Stimulated activated CD8-positive, alpha-beta memory T cell treated with anti-CD3 and anti-CD28 coated beads, Interleukin-4, amount 100 ng/mL, for 24 hours (primary cell): ENCODE results near the gene CHMP6.

Experiments used
- DNase-seq: peaks from one replicate; pipeline ENCODE4 v3.0.0-alpha.2; 2020; ENCODE audit warnings: low read depth

Gene CHMP6

GRCh38 chr17:80992077-80992947 is 671 bp downstream of the CHMP6 start:
- DNase-seq, result no peak

DNA sequence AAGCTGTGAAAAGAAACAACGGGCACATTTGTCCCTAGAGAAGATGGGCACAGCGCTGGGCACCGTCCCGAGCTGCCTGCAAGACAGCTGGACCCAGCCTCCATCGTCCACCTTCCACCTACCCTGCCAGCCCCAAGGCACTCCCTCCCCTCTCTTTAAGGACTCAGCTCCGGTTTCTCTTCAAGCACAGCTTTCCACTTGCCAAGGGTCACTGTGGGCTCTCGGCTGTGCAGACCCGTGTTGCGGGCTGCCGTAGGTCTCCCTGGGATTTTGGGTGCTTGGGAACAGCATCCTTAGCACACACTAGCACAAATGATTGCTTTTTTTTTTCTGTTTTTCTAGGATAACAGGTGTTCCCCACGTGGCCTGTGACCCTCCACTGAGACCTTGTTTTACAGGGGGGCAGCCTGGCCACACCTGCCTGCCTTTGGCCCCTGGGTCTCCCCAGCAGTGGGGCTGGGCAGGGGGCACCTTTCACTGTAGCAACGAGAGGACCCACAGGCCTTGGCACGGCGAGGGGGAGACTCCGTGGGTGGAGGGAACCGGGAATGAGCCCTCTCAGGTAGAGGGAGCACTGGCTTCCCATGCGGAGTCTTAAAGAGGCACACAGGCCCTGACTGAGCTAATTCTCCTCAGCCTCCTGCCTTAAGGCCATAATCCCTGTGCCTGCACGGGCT is 1.4 kb downstream of the CHMP6 start:
- DNase-seq, result no peak

DNA sequence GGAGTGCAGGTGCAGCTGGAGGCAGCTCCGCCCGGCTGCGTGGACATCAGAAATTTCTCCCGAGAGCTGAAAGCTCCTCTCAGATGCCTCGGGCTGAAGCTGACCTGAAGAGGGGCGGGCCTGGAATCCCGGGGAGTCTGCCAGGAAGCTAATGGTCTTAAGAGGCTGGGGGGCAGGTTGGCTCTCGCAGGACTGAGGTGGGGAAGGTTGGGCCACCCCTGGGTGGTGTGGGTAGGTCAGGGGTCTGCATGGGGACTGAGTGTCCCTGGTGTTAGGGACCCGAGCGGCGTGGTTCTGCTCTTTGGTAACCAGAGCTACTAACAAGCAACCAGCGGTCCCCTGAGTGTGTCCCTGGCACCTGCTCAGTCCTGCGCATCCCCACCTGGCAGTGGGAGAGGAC is 3.5 kb downstream of the CHMP6 start:
- DNase-seq, result no peak

DNA sequence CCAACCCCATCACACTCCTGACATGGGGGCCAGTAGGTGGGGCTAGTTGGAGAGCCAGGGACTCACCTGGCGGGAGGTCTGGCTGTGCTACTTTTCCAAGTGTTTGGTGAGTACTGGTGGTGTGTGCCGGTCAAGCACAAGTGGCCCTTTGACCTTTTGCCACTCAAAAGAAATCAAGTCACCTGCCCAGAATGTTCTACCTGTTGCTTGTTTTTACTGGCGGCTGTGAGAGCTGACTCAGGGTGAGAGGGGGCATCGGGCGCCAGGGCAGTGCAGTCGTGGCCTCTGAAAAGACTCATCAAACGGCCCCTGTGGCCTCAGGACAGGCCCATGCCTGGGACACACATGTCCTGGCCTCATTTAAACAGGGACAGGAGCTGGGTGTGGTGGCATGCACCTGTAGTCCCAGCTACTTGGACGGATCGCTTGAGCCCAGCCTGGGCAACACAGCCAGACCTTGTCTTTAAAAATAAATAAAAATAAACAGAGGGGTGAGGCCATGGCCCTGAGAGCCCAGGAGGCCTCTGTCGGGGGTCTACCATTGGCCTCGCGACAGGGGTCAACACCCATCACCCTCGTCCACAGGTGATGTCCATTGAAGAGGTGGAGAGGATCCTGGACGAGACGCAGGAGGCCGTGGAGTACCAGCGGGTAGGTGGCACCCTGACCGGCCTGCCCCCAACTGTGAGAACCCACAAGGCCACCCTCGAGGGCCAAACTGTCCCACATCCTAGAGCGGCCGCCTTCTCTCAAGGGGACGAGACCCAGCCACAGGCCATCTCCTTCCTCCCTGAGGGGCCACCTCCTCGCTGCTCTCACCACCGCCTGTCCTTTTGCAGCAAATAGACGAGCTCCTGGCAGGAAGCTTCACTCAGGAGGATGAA is 5.0 kb downstream of the CHMP6 start:
- DNase-seq, result no peak

DNA sequence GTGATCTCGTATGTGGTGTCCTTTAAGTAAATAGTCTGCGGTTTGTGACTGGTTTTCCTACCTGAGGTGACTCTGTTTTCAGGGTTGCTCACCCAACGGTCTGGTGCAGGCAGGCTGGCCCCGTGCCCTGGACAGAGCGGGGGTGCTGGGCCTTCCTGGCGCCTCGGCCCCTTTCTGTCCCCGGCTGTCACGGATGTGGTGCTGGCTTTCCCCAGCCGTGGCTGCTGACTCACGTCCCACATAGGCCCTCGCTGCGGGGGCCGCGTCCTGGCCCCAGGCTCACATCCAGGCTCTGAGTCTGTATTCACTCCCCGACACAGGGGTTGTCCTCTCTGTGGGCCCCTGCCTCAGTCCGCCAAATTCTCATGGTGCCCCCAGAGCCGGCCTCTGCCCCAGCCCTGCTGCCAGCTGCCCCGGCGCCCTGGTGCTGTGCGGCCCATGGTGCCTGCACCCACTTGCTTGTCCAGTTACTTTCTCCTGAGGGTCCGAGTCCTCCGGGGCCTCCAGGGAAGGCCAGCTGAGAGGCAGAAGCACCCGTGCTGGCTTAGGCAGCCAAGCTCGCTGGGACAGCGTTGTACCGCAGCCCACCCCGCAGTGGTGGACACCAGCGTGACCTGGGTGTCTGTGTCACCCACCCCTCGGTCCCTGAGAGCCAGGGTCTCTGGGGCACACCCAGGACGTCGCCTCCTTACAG is 5.9 kb downstream of the CHMP6 start:
- no peak for DNase-seq

- no peak for DNase-seq
Measured at GRCh38 chr17:80998118-80998747, 6.6 kb downstream of the CHMP6 start.

GRCh38 chr17:80998748-80999535 is 7.3 kb downstream of the CHMP6 start:
- DNase-seq, result no peak

DNA sequence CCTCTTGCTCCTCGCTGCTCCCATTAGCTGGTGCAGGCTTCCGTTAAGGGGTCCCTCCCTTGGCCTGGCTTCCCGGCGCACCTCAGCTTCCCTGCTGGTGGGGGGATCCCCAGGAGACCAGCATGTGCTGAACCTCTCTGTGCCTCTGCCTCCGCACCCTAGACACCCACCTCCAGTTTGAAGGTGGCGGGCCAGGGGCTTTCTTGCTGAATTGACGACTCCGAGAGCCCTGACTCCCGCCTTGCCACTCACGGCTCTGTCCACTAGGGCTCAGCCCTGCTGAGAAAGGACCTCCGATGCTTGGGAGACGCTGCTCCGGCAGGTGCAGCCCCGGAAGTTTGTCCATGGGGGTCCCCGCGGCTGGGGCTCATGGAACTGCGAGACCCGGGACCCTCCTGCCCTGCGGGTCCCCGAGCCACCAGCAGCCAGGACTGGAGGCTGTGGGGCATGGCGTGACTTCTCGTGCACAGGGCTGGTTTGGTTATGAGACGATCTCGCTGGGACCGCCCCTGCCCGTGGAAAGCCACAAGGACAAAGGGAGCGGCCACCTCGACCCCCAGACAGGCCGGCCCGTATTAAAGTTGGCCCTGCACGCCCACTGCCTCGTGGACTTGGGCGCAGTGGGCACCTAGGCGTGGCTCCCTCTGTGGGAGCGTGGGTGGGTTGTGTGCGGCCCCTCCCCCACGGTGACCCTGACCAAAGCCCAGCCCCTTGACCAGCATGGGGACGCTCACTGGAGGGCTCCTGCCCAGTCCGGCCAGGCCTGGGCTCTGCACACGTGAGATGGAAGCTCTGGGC is 8.1 kb downstream of the CHMP6 start:
- no peak for DNase-seq

DNA sequence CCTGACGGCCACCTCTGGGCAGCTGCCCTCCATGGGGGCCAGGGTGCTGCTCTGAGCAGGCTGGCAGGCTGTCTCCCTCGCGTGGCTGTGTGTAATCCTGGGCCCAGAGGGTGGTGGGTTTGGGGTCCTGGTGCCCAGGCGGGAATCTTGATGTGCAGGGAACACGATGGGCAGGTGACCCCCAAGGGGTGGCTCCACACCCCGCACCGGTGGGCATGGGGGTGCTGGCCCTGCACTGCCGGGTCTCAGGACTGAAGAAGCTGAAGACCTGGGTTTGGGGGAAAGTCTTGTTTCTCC is 8.6 kb downstream of the CHMP6 start:
- DNase-seq, result no peak

DNA sequence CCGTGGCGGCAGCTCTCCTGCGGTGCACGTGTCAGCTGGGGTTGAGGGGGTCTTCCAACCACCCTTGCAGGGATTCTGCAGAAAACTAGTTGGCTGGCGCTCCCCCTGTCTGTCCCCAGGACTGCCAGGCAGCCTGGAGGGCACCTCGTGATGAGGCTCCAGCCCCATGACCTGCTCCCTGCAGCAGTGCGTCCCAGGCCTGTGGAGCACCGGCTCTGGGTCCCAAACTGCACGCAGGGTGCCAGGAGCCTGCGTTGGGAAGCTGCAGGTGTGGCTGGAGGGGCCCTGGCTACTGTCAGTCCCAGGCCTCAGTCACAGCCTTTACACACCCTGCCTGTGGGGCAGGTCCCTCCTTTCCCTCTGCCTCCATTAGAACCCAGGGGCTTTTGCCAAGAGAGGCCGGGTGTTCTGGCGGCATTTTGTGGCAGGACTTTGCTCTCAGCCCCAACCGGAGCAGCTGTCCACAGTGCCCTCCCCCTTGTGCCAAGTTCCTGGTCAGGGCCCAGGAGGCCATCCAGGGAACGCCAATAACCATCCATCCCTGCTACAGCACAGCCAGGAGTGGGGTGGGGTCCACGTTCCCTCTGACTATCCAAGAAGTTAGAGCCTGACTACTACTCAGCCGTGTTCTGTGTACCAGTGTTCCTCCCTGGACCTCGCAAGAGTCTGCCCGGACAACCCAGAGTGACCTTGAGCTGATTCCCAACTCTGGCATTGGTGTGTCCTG is 9.2 kb downstream of the CHMP6 start:
- DNase-seq, result no peak

DNA sequence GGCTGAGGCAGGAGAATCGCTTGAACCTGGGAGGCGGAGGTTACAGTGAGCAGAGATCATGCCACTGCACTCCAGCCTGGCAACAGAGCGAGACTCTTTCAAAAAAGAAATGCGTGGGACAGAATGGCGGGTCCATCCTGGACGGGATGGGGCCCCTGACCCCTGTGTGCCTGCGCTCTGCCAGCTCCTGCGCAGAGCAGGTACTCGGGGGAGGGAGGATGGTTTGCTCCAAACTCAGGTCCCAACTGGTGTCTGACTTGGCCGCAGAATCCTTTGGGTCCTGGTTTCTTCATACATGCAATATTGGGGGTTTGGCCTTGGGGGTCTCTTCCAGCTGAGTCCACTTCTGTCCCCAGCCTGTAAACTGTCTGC is 10.4 kb downstream of the CHMP6 start:
- DNase-seq, result no peak

GRCh38 chr17:81002409-81003361 is 11.0 kb downstream of the CHMP6 start:
- DNase-seq, result no peak

DNA sequence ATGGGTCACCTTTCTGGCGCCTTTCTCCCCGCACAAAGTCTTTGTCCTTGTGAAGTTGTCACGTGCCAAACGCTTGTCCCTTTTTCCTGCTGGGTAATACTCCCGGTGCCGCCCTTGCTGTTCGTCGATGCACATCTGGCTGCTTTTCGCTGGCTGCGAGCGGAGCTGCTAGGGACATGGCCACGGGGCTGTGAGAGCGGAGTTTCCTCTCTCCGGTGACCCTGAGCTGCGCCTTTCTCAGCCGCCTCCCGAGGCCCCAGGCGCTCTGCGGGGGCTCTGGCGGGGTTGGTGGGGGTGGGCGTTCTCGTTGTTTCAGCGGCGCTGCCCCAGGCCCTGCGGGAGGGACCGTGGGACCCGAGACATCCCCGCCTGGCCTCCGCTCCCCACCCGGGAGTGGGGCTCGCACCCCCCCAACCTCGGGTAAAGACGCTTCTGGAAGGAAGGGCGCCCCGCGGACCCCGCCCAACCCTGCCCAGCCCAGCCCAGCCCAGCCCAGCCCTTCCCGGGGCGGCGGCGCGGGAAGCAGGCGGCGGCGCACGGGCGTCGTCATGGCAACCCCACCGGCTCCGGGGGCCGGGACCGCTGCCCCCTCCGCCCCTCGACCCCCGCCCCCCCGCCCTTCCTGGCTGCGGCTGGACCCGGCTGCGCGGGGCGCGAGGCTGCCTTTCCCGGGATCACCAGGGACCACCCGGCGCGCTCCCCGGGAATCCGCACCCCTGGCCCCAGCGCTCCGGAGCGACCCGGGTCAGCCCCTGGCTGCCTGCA is 12.3 kb downstream of the CHMP6 start:
- DNase-seq, result no peak

DNA sequence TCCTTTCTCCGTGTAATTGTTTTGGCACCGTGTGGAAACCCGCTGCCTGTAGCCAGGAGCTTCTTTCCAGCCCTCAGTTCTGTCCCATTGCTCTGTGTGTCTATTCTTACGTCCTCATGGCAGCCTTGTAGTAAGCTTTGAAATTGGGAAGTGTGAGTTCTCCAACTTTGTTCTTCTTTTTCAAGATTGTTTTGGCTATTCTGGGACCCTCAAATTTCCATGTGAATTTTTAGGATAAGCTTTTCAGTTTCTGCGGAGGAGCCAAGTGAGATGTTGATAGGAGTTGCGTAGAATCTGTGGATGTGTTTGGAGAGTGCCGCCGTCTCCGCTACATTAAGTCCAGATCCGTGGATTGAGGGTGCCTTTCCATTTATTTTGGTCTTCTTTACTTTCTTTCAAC is 15.2 kb downstream of the CHMP6 start:
- DNase-seq, result no peak

GRCh38 chr17:81008140-81008539 is 16.5 kb downstream of the CHMP6 start:
- no peak for DNase-seq

GRCh38 chr17:81009136-81009535 is 17.5 kb downstream of the CHMP6 start:
- no peak for DNase-seq

- no peak for DNase-seq
Measured at GRCh38 chr17:81010935-81011334, 19.3 kb downstream of the CHMP6 start.
